Spleen (tissue), 11 donors: ENCODE measurements around the gene CTSK. TPM values are rescaled to one million over a fixed set of nuclear protein-coding genes. Genes with fewer than 3 reads are reported as not detected.
"Not testable (repeated sequence)": the region's sequence is repeated elsewhere in the genome, so short reads cannot be mapped to it uniquely, and the experiment has no call there.

Source experiments
- DNase-seq: peaks from one replicate; pipeline ENCODE4 v3.0.0-alpha.2; 2020
- H3K27ac ChIP-seq, 8 donors: fragments of 200-600 bp; sonication (generic) in 7 of 8; 1 replicate in 4 of 8; 2 replicates in 4 of 8; pipeline versions ENCODE4 v1.5.0 to v1.8.0; 2016 to 2021; ENCODE audit warnings: inconsistent platforms in 4 of 8, mild to moderate bottlenecking in 4 of 8, moderate library complexity in 1 of 8
- H3K27me3 ChIP-seq, 7 donors: fragments of 200-600 bp; sonication (generic) in 6 of 7; replicated peaks in 1 of 7; 1 replicate in 4 of 7; 2 replicates in 3 of 7; pipeline versions ENCODE4 v1.5.0 to v1.8.0; 2016 to 2021; ENCODE audit warnings: inconsistent platforms in 3 of 7, mild to moderate bottlenecking in 1 of 7
- H3K36me3 ChIP-seq, 6 donors: fragments of 200-600 bp; sonication (generic) in 5 of 6; 1 replicate in 4 of 6; 2 replicates in 2 of 6; pipeline versions ENCODE4 v1.5.0 to v1.8.0; 2016 to 2021; ENCODE audit warnings: inconsistent platforms in 2 of 6
- H3K4me1 ChIP-seq, 6 donors: fragments of 200-600 bp; sonication (generic) in 5 of 6; 1 replicate in 3 of 6; 2 replicates in 3 of 6; pipeline versions ENCODE4 v1.5.0 to v1.8.0; 2016 to 2021; ENCODE audit warnings: inconsistent platforms in 3 of 6
- H3K4me3 ChIP-seq, 8 donors: fragments of 200-600 bp; sonication (generic) in 7 of 8; 1 replicate in 4 of 8; 2 replicates in 4 of 8; pipeline versions ENCODE4 v1.5.0 to v1.8.0; 2016 to 2021; ENCODE audit warnings: inconsistent platforms in 4 of 8, mild to moderate bottlenecking in 4 of 8, moderate library complexity in 2 of 8
- H3K9me3 ChIP-seq, 8 donors: fragments of 200-600 bp; sonication (generic) in 7 of 8; 1 replicate in 4 of 8; 2 replicates in 4 of 8; pipeline versions ENCODE4 v1.5.0 to v1.8.0; 2016 to 2021; ENCODE audit warnings: inconsistent platforms in 4 of 8
- POLR2A ChIP-seq, 3 donors: fragments of 450-650 bp; IDR thresholded peaks; one replicate each; pipeline ENCODE4 v1.5.1; 2017; ENCODE audit warnings: antibody characterized with exemption in 3 of 3, mild to moderate bottlenecking in 1 of 3
- POLR2AphosphoS5 ChIP-seq, 3 donors: sonication (generic); formaldehyde crosslinking; IDR thresholded peaks; one replicate each; pipeline ENCODE4 v1.5.1; 2017; ENCODE audit warnings: antibody characterized with exemption in 3 of 3
- WGBS, 5 donors: extraction: QIAGEN DNeasy Blood & Tissue Kit in 3 of 5; methylation state at CpG; one replicate each; pipeline versions ENCODE4 v1.1.5 to v1.1.7; 2013 to 2018; 5-methylcytosine and 5-hydroxymethylcytosine counted together
- intact Hi-C: fragments of 100-400 bp; cut with DNase I; formaldehyde crosslinking; loops from one replicate; pipeline ENCODE4 v1.15.0; 2023; ENCODE audit warnings: low total_unique reads
- polyA plus RNA-seq, 3 donors: library from polyadenylated mRNA; stranded (reverse); fragments of 200-250 nt; gene quantifications; one replicate each; pipeline ENCODE4 v1.2.1, GENCODE V29; 2013
- total RNA-seq, 7 donors: library from RNA; depleted of rRNA in 3 of 7; stranded (reverse); fragments of >200 nt in 3 of 7; fragmentation: NEBNext Ultra II Directional in 4 of 7; extraction: Animal tissue kit (Norgen Biotek cat#: 25700) in 4 of 7; gene quantifications; one replicate each; pipeline versions ENCODE4 v1.1.0 to v1.2.1, GENCODE V29; 2016 to 2021
- TF ChIP-seq, protein P1 (sequence below), 11 experiments: fragments of 200-600 bp in 7 of 11; fragments of 450-650 bp in 4 of 11; sonication (generic) in 4 of 11; IDR thresholded peaks in 8 of 11; conservative IDR thresholded peaks in 3 of 11; 1 replicate in 7 of 11; 2 replicates in 4 of 11; pipeline versions ENCODE4 v1.4.0 to v1.8.0; 2016 to 2021; ENCODE audit warnings: antibody characterized with exemption in 11 of 11, inconsistent platforms in 4 of 11, mild to moderate bottlenecking in 1 of 11
- donor health status: healthy with polysubstance abuse.
- donor health status: DM: no; HTN: no; CAD: no; lungs with moderate emphysema.
- donor health status: DM: no; HTN: no; CAD: no.
- donor health status: Bipolar disorder and iron deficiency.
- donor health status: healthy.
- donor health status: DM: no; HTN: no; CAD: no.
- donor health status: DM: yes; HTN: yes; CAD: no.

CTSK gene
- total and polyA plus RNA-seq, 10 donors: 11.5 to 68.2 (median 22.2) TPM

DNA sequence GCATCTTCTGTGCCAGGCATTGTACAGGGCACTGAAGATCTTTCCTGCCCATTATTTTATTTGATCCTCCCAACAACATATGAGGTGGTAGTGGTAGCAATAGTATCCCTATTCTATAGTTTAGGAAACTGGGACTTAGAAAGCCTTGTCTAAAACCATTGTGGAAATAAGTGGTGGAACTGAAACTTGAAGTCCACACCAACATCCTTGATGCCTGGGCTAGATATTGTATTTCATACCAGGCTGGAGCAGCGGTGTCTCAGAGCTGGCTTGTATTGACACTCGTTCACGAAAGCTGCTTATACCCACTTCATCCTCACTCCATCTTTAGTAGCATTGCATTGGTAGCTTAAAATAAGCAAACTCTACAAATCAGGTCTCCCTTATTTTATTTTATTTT lies 32.8 kb downstream of the CTSK start:
- TF ChIP-seq, protein P1, sequence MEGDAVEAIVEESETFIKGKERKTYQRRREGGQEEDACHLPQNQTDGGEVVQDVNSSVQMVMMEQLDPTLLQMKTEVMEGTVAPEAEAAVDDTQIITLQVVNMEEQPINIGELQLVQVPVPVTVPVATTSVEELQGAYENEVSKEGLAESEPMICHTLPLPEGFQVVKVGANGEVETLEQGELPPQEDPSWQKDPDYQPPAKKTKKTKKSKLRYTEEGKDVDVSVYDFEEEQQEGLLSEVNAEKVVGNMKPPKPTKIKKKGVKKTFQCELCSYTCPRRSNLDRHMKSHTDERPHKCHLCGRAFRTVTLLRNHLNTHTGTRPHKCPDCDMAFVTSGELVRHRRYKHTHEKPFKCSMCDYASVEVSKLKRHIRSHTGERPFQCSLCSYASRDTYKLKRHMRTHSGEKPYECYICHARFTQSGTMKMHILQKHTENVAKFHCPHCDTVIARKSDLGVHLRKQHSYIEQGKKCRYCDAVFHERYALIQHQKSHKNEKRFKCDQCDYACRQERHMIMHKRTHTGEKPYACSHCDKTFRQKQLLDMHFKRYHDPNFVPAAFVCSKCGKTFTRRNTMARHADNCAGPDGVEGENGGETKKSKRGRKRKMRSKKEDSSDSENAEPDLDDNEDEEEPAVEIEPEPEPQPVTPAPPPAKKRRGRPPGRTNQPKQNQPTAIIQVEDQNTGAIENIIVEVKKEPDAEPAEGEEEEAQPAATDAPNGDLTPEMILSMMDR (IDR thresholded peaks at IDR 0.05 in 8 of 11, conservative IDR thresholded peaks at IDR 0.05 in 3 of 11): no peak
- no peak for TF ChIP-seq POLR2A (IDR thresholded peaks at IDR 0.05)
- no peak for TF ChIP-seq POLR2AphosphoS5 (IDR thresholded peaks at IDR 0.05)
- H3K9me3 ChIP-seq: no peaks in the 10 kb centered on the region
- H3K27ac ChIP-seq: peak overlapping the region in 1 of 8 donors; percentile 9
- peaks cover 0 to 53% (median 12%) of the 10 kb centered on the region in 6 donors for H3K4me1 ChIP-seq
- no peaks in the 10 kb centered on the region for H3K27me3 ChIP-seq
- WGBS, 5 donors: 80 to 96% (median 93%) methylated on average over 3 of the region's 3 CpGs
- intact Hi-C loops: no loop called here
- no peaks in the 10 kb centered on the region for H3K36me3 ChIP-seq
- H3K4me3 ChIP-seq: no peak overlapping the region
- no peak for DNase-seq

DNA sequence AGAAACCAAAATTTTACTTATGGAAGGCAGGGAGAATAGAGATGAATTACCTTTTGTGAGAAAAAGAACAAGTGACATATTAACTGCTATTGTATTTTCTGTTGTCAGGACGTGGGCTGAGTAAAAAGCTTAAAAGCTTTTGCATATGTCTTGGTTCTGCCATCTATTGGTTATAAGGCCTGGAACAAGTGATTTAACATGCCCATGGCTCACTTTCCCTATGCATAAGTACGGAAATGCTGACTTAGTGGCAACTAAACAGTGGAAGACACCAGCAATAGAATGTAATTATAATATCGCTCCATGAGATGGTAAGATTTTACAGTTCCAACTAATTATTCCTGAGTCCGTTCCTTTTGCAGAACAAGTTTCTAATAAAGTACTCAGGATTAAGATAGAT lies 35.7 kb downstream of the CTSK start:
- 84 to 94% (median 91%) methylated on average over 4 of the region's 4 CpGs for WGBS, 5 donors
- TF ChIP-seq, protein P1 (IDR thresholded peaks at IDR 0.05 in 8 of 11, conservative IDR thresholded peaks at IDR 0.05 in 3 of 11): no peak
- TF ChIP-seq POLR2A (IDR thresholded peaks at IDR 0.05): no peak
- TF ChIP-seq POLR2AphosphoS5 (IDR thresholded peaks at IDR 0.05): no peak
- intact Hi-C loops: no loop called here

DNA sequence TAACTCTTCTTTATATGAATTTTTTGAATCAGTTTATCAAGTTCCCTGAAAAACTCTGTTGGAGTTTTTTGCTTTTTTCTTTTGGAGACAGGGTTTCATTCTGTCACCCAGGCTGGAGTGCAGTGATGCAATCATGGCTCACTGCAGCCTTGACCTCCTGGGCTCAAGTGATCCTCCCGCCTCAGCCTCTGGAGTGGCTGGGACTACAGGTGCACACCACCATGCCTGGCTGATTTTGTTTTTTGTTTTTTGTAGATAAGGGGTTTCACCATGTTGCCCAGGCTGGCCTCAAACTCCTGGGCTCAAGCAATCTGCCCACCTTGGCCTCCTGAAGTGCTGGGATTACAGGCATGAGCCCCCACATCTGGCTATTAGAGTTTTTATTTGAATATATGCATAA lies 40.4 kb downstream of the CTSK start:
- Histone ChIP-seq H3K36me3 (peaks cover 0 to 11% (median 0%) of the 10 kb centered on the region in 6 donors), H3K4me1 (peaks cover 16 to 58% (median 41%) of the 10 kb centered on the region in 6 donors)
- H3K9me3 ChIP-seq, DNase-seq, H3K4me3 ChIP-seq, H3K27me3 ChIP-seq, H3K27ac ChIP-seq, intact Hi-C loops: not testable (repeated sequence)
- 35 to 84% (median 71%) methylated on average over 1 of the region's 1 CpG for WGBS, 5 donors

More for the DNA sequence above, 35.7 kb downstream of the CTSK start:
- H3K4me1 ChIP-seq: peaks cover 0 to 43% (median 12%) of the 10 kb centered on the region in 6 donors
- no peaks in the 10 kb centered on the region for H3K9me3 ChIP-seq
- no peaks in the 10 kb centered on the region for H3K36me3 ChIP-seq
- peak overlapping the region in 1 of 8 donors; percentile 56 for H3K4me3 ChIP-seq
- no peak for DNase-seq
- H3K27ac ChIP-seq: peak overlapping the region in 1 of 8 donors; percentile 86
- H3K27me3 ChIP-seq: no peaks in the 10 kb centered on the region

DNA sequence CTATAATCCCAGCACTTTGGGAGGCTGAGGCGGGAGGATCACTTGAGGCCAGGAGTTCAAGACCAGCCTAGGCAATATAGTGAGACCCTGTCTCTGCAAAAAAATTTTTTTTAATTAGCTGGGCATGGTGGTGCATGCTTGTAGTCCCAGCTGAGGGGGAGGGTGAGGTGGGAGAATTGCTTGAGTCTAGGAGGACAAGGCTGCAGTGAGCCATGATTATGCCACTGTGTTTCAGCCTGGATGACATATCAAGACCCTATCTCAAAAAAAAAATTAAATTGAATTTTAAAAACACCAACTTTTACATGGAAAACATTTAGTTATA lies 42.1 kb downstream of the CTSK start:
- H3K27me3 ChIP-seq, H3K9me3 ChIP-seq, DNase-seq, intact Hi-C loops: not testable (repeated sequence)
- Histone ChIP-seq H3K4me3 (peak overlapping the region; percentile 33 to 75 (median 48)), H3K4me1 (peaks cover 29 to 65% (median 51%) of the 10 kb centered on the region in 6 donors), H3K36me3 (peaks cover 0 to 27% (median 2%) of the 10 kb centered on the region in 6 donors), H3K27ac (peak overlapping the region; percentile 79 to 92 (median 90))
- 18 to 60% (median 33%) methylated on average over 1 of the region's 1 CpG for WGBS, 5 donors

DNA sequence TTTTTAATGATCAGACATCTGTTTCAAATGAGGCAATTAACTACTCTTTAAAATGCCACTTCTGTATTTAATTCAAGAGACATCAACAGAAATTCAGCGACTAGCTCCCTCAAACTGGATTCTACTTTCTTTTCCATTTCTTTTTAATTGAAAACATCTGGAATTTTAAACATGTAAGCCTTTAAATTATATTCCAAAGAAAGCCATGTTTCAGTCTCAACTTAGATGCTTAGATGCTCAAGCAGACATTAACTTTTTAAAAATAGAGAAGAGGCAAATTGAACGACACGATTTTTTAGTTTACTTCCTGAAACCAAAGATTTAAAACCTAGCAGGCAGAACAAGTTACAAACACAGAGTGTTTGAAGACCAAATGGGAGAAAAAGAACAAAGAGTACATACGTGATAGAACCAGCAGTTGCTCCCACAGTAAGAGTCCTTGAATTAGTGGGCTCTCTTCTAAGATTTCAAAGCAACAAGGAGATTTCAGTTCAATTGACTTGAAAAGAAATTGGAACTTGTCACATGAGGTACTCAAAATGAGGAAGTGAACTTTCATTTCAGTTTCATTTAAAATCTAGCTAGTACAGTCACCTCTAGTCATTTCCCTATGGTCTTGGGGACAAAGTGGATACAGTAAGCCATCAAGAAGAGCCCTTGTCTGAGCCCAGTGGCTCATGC lies 42.6 kb downstream of the CTSK start, which contains the start of gene CTSS:
CTSS (minus strand) TSS at position 483 of the 681 bp plus-strand sequence. CDS start 1,015 bp downstream, outside the sequence.
- 0 to 2% (median 0%) methylated on average over 4 of the region's 4 CpGs for WGBS, 5 donors
- Histone ChIP-seq H3K4me3 (peak within 1 kb of the TSS; percentile 33 to 75 (median 48)), H3K4me1 (peaks cover 31 to 65% (median 49%) of the 10 kb centered on the region in 6 donors), H3K36me3 (peaks cover 0 to 32% (median 5%) of the 10 kb centered on the region in 6 donors), H3K27me3 (no peaks in the 10 kb centered on the region), H3K27ac (peak within 1 kb of the TSS; percentile 79 to 92 (median 90)), H3K9me3 (no peaks in the 10 kb centered on the region)
- intact Hi-C loops: no loop called here
- DNase-seq: no peak
- TF ChIP-seq POLR2A (IDR thresholded peaks at IDR 0.05): peak in 1 of 3 donors; percentile 57
- TF ChIP-seq, protein P1 (IDR thresholded peaks at IDR 0.05 in 8 of 11, conservative IDR thresholded peaks at IDR 0.05 in 3 of 11): no peak
- TF ChIP-seq POLR2AphosphoS5 (IDR thresholded peaks at IDR 0.05): no peak
